HG02642 (cell line): ENCODE measurements around the gene OR2J1.
"Not testable (repeated sequence)": the region's sequence is repeated elsewhere in the genome, so short reads cannot be mapped to it uniquely, and the experiment has no call there.

Source experiments
- ATAC-seq: cut with Tn5 transposase; IDR thresholded peaks from one replicate; pipeline ENCODE4 v1.9.1; 2021; ENCODE audit warnings: mild to moderate bottlenecking; ENCODE audit not compliant: unreplicated experiment, poor library complexity

OR2J1 gene

DNA sequence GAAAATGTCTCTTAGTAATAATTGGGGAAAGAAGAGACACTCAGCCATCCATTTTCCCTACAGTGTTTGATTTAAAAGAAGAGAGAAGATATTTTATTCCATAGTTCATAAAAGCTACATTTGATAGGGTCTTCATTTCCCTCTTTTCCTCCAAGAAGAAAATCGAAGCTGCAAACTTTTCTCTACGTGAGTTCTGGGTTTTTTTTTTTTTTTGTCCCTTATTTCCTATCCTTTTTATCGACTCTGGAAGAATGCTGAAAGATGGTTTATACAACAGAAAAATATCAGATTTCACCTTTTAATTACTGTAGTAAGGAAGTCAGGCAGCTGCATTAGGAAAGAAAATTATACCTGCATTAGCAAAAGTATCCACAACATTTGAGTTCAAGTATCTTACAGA, at the start of gene OR2J1:
Gene OR2J1, plus strand, starts transcription at position 301 of the 400 bp plus-strand sequence. CDS start 1,453 bp downstream, outside the sequence.
- ATAC-seq = no peak

DNA sequence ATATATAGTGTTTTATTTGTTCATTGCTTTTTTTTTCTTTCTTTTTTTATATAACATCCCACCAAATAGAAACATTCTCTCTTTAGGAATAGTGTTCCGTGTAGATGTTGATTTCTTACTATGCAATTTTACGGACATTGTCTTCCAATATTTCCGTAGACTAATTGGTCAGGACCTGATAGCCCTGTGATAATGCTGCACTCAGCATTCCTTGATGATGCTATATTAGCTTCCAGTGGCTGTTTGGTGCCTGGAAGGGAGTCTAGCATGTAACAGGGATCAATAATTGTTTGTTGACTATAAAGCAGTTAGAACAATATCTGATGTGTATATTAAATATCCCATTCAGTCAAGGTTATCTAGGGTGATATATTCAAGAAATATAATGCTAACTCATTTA, 47.6 kb upstream of the OR2J1 start:
- no peak for ATAC-seq

DNA sequence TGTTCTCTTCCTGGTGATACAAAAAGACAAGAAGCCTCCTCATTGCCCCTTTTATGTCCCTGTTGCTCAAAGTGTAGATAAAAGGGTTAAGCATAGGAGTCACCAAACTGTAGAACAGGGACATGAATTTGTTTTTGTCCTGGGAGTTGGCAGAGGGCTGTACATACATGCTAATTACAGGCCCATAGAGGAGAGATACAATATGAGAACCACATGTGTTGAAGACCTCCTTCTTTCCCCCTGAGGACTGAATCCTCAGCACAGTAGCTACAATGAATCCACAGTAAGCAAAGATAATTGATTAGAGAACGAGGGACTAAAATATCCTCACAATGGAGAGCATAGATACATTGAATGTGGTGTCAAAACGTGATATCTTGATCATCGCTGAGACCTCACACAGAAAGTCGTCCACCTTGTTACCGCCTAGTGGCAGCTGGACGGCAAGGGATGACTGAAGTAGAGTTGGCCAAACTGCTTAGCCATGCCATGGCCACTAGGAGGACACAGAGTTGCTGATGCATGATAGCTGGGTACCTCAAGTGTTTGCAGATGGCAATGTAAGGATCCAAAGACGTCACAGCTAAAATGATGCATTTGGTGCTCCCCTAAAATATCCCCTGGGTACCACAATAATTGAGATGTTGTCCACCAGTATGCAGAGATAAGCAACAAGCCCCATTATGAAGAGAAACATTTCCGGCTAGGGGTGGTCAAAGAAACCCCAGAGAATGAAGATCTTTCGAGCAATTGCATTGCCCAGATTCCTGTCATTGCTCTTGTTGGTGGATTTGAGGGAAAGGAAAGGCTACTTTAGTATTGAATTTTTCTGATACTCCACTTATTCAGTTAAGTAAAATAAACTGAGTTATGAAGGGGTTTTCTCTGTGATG, 27.2 kb upstream of the OR2J1 start:
- ATAC-seq = peak; percentile 48

DNA sequence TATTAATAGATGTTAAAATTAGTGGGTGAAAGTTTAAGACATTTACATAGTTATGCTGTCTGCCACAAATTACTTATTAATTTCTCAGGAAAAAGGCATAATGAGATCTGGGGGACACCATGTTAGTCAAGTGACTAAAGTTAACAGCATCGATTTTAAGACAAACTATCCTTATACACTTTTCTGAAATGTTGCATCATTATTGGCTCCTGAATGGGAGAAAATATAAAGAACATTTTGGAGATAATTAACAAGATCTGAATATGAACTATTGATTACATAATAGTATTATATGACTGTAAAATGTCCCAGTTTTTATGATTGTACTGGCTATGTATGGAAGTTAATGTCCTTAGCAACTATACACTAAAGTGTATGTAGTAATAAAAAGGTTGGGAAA, 20.1 kb upstream of the OR2J1 start:
- no peak for ATAC-seq

DNA sequence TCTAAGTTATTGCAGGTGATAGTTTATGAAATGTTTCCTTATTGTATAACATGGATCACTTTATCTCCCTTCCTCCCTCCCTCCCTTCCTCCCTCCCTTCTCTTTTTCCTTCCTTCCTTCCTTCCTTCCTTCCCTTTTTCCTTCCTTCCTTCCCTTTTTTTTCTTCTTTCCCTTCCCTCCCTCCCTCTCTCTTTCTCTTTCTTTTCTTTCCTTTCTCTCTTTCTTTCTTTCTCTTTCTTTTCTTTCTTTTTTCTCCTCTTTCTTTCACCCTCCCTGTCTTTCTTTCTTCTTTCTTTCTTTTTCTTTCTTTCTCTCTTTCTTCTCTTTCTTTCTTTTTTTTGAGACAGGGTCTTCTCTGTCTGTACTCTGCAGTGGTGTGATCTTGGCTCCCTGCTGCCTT, 18.0 kb upstream of the OR2J1 start:
- ATAC-seq = no peak

DNA sequence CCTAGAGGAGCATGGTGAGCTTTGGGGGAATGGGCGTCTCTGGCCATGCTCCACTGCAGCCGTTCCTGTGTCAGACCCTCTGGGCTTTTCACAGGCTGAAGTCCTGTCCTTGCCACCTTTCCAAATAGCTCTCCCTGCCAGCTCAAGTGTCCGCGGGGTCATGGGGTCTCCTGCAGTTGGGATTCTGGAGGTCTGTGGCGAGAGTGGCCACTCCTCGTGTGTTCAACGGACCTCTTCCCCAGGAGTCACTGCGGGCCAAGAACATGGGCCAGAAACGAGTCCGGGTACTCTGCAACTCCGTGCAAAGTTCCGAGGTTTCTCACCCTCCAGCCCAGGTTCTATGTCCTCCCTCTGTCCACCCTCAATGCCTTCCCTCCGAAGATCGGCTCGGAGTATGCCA, 16.8 kb upstream of the OR2J1 start:
- ATAC-seq = no peak

DNA sequence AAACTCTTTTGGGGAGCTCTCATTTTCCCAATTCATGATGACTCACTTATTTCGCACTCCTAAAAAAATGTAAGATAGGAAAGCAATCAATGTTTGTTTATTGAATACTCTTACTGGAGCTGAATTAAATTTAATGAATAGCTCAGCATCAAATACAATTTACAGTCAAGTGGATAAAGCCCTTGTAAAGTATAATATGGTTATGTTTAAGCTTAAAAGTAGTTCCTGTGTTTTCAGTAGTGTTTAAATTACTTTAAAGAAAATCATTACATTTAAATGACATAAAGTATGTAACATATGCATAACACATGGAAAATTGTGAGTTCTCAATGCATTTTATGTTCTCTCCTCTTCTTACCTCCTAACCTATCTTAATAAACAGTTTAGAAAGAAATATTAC, 12.1 kb upstream of the OR2J1 start, which contains the start of gene OR2B3:
Gene OR2B3, minus strand, starts transcription at position 101 of the 400 bp plus-strand sequence. Its CDS starts 65 bp downstream, at position 36.
- ATAC-seq = no peak

DNA sequence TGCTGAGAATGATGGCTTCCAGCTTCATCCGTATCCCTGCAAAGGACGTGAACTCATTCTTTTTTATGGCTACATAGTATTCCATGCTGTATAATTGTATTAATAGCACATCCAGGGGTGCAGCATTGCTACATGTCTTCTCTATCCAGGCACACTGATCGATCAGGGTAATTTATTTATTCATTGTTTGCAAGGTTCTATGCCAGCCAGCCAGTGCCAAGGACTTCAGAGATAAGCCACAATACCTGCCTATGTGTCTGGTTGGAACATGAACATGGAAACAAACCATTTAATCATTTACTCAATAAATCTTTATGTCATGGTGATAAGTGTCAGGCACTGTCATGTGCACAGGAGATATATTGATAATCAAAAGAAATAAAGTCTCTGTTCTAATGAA, 6.3 kb upstream of the OR2J1 start:
- no peak for ATAC-seq

DNA sequence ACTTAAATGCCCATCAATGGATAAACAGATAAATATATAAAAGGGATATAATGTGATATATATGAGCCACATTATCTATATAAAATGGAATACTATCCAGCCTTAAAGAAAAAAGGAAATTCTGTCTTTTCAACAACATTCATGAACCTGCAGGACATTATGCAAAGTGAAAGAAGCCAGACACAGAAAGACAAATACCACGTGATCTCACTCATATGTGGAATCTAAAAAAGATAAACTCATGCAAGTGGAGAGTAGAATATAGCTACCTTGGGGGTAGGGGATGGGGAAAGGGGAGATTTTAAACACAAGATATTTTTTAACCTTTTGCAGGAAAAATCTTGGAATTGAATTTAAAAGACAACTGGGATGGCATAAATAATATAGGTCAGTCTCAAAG, 1.5 kb upstream of the OR2J1 start:
- no peak for ATAC-seq

DNA sequence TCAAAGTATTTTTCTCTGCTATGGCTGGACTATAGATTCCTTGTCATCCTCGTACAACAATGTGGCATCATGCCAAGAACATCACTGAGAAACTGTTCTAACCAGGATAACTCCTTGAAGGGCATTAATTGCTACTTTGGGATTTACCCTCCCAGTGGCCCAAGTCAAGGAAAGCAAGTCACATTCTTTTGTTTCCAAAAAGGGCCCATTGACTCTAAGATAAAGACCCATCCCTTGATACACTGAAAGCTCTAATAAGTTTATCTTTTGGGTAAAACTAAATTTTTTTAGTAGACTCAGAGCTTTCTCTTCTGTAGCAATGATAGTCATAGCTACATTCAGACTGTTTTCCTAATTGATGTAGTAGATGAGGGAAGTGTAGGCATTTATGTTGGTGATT, 8.5 kb downstream of the OR2J1 start, which contains the start of gene OR2J3:
Gene OR2J3, plus strand, starts transcription at position 301 of the 400 bp plus-strand sequence. CDS start 3,833 bp downstream, outside the sequence.
- no peak for ATAC-seq

DNA sequence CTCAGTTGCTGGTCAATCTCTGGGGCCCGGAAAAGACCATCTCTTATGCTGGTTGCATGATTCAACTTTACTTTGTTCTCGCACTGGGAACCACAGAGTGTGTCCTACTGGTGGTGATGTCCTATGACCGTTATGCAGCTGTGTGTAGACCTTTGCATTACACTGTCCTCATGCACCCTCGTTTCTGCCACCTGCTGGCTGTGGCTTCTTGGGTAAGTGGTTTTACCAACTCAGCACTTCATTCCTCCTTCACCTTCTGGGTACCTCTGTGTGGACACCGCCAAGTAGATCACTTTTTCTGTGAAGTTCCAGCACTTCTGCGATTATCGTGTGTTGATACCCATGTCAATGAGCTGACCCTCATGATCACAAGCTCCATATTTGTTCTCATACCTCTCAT, 12.8 kb downstream of the OR2J1 start:
- no peak for ATAC-seq

DNA sequence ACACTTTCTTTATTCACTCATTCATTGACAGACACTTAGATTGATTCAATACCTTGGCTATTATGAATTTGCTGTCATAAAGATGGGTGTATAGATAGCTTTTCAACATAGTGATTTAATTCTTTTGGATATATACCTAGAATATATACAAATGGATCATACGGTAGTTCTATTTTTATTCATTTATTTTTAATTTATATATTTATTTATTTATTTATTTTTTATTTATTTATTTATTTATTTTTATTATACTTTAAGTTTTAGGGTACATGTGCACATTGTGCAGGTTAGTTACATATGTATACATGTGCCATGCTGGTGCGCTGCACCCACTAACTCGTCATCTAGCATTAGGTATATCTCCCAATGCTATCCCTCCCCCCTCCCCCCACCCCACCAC, 15.7 kb downstream of the OR2J1 start:
- not testable (repeated sequence) for ATAC-seq

DNA sequence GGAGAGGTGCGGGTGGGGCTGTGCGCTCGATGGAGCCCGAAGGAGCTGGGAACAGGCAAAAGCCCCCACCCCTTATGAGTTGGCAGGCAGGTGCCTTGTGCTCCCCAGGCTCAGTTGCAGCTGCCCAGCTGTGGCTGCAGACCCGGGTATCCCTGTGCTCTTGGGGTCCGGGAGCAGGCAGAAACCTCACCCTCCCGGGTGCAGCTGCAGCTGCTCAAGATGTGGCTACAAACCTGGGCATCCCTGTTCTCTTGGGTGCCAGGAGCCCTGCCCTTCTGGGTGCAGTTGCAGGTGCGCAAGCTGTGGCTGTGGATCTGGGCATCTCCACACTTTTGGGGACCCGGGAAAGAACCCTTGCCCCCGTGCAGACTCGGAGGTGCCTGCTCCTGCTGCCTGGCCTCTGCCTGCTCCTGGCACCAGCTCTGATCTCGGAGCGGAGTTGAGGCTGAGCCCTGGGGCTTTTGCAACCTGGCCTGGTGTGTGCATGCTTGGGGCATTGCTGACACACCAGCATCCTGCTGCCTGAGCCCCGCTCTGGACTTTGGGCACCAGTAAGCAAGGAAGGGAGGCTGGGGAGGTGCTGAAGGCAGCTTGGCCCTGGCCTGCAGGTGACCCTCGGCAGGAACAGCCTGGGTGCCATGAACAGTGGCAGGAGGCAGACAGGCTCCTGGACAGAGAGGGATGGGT, 30.2 kb downstream of the OR2J1 start:
- no peak for ATAC-seq

DNA sequence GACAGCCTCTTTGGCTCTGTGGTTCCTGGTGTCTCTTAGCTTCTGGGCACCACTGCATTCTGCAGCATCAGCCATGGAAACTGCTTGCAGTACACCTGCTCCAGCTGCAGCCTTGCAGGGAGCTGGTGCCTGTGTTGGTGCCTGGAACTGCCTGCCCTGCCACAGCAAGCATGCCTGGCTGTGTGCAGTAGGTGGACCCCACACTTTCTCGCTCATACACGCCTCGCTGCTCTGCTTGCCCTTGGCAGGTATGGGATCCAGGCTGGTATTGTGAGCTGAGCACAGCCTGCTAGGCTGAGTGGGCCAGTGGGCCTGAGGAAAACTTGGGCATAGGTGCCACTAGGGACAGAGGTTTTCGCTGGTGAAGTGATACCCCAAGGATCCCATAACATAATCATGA, 31.4 kb downstream of the OR2J1 start:
- no peak for ATAC-seq

DNA sequence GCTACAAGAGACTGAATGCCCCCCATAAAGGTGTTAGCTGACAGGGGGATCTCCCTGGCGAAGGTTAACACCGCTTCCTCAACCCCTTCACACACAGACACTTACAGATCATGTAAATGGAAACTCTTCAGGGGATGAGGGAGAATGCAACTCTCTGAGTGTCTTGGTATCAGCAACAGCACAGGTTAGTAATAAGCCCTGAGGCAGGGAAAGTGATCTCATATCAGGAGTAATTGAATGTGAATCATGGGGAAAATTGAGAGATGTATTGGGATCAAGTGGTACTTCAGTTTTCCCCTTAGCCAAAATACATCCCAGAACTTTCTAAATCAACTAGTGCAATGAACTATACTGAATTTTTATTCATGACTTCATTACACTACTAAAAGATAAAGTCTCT, 32.4 kb downstream of the OR2J1 start:
- ATAC-seq = no peak

DNA sequence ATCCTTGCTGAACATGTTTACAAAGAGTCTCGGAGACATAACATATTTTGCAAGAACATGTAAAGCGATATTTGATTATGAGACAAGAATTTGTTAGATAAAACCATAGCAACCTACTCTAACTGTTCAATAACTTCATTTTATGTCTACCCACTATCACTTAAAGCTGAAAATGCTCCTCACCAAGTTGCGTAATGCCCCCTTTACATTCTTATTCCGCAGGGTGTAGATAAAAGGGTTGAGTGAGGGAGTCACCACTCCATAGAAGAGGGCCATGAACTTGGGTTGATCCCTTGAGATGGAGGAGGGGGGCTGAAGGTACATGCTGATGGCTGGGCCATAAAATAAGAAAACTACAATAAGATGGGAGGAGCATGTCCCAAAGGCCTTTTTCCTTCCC, 38.4 kb downstream of the OR2J1 start:
- no peak for ATAC-seq

DNA sequence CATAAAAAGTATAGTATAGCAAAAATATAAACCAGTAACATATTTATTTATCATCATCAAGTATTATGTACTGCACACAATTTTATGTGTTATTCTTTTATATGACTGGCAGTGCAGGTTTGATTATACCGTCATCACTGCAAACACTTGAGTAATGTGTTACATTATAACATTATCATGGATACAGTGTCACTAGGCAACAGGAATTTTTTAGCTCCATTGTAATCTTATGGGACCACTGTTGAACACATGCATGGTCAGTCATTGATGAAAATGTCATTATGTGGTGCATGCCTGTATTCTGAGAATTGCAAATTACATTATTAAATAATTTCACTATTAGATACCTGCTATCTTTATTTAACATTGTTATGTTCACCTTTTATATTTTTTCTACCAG, 42.3 kb downstream of the OR2J1 start:
- ATAC-seq = no peak

DNA sequence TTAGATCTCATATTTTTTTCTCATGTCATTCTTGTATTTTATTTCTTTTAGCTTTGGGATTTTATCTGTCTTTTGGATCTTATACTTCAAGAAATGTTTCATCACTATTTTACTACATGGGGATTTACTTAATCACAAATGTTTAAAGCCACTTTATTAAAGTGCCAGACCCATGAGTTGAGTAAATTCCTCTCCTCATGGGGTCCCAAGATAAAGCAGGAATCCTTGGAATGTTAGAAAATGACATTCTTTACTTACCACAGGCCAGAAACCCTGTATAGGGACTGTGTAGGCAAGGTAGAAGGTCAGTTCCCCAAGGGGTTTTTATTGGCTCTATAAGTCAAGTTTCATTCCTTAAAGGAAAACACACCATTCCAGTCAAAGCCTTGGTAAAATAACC, 43.0 kb downstream of the OR2J1 start:
- ATAC-seq = no peak

DNA sequence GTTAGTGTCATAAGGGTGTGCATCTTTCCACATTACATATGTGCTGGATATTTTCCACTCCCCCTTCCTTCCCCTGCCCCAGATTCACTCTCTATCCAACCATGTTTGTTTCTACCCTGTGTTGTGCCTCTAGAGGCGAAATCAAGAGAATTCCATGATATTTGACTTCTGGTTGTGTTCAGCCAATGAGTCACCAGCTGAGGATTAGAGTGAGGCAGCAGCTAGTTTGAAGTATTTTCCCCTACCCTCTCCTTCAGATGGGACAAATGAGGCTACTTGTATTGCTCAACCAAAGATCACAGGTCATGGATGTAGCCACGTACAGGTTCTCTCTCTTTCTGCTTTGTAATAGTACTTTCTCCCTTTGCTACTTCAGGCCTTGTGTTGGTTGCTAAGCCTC, 46.9 kb downstream of the OR2J1 start:
- ATAC-seq = no peak

DNA sequence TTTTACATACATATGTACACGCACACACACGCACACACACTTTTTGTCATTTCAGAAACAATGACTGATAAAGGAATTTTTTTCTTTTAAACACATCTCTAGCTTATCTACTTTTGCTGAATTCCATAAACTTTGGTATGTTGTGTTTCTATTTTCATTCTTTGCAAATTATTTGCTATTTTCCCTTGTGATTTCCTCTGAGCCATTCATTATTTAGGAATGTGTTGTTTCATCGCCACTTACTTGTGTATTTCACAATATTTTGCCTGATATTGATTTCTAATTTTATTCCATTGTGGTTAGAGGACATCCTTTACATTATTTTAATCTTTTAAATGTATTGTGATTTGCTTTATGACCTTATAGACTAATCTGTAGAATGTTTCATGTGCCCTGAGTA, 47.8 kb downstream of the OR2J1 start:
- no peak for ATAC-seq

DNA sequence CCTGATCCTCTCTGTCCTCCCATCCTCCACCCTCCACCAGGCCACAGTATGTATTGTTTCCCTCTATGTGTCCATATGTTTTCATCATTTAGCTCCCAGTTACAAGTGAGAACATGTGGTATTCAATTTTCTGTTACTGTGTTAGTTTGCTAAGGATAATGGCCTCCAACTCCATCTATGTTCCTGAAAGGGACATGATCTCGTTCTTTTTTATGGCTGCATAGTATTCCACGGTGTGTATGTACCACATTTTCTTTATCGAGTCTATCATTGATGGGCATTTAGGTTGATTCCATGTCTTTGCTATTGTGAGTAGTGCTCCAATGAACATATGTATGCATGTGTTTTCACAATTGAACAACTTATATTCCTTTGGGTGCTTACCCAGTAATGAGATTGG, 50.2 kb downstream of the OR2J1 start:
- not testable (repeated sequence) for ATAC-seq
